C4-2B (cell line): ENCODE data around the gene SRSF4.

Experiments
- CTCF ChIP-seq: fragments of 450-650 bp; conservative IDR thresholded peaks from 2 replicates; pipeline ENCODE4 v1.5.1; 2017; ENCODE audit warnings: mild to moderate bottlenecking
- ZFX ChIP-seq: fragments of 450-650 bp; IDR thresholded peaks from 2 replicates; pipeline ENCODE4 v1.6.1; 2017

GRCh38 chr1:29213055-29213454 is 31.4 kb upstream of the SRSF4 start:
- TF ChIP-seq CTCF (no peak), ZFX (no peak)
